ENCODE measurements around the gene UBXN10.

Gene UBXN10, protein sequence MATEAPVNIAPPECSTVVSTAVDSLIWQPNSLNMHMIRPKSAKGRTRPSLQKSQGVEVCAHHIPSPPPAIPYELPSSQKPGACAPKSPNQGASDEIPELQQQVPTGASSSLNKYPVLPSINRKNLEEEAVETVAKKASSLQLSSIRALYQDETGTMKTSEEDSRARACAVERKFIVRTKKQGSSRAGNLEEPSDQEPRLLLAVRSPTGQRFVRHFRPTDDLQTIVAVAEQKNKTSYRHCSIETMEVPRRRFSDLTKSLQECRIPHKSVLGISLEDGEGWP

DNA sequence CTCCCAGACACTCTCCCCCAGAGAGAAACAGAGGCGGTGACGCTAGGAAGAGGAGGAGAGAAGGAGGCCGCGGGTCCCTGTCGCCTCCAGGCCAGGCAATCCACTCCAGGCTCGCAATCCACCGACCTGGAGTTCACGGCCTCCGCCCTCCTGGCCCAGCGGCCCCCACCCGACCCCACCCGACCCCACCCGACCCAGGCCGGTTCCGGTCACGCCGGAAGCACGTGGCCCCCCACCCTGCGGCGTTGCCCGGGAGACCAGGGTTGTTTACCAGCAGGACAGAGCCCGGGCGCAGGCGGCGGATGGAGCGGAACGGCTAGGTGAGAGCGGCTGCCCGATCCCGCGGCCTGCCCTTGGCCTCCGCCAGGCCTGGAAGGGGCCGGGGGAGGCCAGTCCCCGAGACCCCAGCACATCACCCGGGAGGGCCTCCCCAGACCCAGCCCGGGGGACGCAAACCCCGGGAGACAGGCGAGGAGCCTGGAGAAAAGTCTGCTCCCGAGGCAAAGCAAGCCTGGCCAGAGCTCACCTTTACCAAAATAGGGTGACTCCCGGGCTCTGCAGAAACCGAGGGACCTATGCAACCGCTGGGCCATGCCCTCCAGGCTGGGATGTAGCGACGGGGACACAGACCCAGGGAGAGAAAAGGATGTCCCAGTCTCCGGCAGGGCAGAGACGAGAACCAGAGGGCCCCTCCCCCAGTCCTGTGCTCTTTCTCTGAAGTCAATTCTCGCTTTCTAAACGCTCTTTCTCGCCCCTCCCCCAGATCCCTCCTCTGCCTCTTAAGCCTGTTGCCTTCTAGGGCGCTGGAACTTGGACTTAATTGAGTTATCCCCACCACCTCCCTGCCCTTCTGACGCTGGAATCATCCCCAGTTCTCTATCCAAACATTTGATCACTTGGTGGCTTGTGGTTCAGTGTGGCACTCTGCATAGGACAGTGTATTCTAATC lies at the start of gene UBXN10, which contains the start of gene PLA2G2C:
Gene UBXN10, plus strand, starts transcription at position 263 of the 949 bp plus-strand sequence. CDS start 4,466 bp downstream, outside the sequence.
Gene PLA2G2C, minus strand, starts transcription at position 685 of the 949 bp plus-strand sequence. CDS start 9,155 bp downstream, outside the sequence.
- DNase-seq = peak in 1 of 2 experiments; percentile 15

DNA sequence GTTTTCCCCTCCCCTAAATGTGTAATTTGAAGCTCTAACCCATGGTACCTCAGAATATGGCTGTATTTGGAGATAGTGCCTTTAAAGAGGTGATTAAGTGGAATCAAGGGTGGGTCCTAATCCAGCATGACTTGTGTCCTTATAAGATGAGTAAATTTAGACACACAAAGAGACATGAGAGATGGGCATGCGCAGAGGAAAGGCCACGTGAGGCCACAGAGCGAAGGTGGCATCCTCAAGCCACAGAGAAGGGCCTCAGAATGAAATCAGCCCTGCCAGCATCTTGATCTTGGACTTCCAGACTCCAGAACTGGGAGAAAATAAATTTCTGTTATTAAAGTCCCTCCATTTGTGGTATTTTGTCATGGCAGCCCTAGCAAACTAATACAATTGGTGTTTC lies 49.6 kb upstream of the UBXN10 start:
- no peak for DNase-seq

DNA sequence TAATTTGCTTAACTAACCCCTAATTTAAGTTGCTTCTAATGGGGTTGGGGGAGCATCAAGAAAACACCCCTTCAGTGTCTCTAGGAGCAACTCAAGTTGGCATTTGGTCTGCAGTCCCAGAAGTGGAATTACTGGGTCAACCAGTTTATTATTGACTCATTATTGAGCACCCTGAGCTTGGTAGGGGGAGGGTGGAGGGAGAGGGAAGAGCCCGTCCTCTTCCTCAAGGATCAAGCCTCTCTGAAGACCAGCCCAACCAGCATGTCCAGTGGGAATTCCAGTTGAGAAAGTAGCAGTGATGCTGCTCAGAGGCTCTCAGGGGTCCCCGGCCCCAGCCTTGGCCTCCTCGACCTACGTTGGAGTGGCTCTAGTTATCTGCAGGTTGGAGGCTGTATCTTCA lies 48.8 kb upstream of the UBXN10 start:
- DNase-seq = no peak

GRCh38 chr1:20137604-20138003 lies 48.3 kb upstream of the UBXN10 start:
- no peak for DNase-seq

DNA sequence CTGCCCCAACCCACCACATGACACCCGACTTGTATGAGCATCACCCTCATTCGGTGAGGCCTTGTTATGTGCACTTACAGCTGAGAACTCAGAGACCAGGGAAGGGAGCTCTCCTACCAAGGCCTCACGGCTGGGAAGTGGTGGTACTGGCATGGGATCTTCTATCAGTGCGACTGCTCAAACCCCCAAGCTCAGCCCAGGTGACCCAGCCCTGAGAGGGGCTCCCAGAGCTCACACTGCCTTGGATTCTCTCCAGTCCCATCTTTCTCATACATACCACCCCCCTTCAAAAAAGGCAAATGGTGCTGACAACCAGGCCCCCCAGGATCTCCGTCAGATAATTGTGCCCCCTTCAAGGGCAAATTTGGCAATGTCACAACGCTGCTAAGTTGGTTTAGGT lies 47.5 kb upstream of the UBXN10 start:
- DNase-seq = no peak

GRCh38 chr1:20138961-20139550 lies 46.8 kb upstream of the UBXN10 start, which contains the start of gene PLA2G2F:
Gene PLA2G2F (plus strand): TSS chr1:20139323. CDS start chr1:20139428, 105 bp downstream.
- no peak for DNase-seq

DNA sequence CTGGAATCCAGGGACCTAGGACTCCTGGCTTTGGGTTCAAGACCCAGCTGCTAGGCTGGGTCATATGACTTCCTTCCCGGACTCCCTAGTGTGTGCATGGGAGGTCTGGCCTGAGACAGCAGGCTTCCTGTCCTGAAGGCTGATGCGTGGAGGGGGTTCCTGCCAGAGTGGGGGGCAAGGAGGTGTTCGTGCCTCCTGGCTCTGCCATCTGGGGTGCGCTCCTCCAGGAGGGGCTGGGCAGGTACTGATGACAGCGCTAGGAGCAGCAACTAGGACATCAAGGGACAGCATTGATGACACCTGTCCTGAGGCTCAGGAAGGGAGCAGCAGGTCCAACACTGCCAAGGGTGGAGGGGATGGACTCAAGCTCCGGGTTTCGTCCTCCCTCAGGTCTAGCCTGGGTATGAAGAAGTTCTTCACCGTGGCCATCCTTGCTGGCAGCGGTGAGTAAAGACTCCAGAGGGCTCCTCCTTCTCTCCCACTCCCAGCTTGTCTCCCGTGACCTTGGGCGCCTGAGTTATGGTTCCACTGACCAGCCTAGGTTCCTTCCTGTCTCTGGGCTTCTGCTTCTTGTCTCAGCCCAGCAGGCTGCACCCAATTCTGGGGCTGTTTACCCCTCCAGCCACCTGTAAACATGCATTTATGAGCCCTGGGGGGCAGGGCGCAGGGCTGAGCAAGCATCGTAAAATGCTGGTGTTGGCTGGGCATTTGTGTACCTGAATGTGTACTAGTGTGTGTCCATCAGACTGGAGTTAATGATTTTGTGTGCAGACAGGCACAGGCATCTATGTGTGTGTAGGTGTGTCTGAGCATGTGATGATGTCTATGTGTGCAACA lies 45.9 kb upstream of the UBXN10 start:
- DNase-seq = no peak

- DNase-seq = no peak
These were observed 44.9 kb upstream of the UBXN10 start for GRCh38 chr1:20141001-20141400.

DNA sequence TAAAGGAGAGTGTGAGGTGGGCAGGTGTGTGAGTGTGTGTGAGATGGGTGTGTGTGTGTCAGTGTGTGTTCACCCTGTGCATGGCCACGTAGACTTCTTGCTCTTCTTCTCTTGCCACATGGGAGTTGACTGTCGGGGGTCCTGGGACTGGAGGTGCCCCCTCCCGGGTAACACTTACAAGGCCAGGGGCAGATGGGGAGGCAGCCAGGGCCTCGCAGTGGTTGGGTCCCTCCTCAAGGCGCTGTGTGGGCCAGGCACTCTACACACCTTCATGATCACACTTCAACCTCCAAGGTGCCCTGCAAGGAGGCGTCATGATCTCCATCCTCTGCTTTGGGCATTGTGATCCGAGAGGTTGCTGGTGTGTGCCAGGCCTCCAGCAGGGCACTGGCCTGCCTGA lies 44.4 kb upstream of the UBXN10 start:
- DNase-seq = no peak

DNA sequence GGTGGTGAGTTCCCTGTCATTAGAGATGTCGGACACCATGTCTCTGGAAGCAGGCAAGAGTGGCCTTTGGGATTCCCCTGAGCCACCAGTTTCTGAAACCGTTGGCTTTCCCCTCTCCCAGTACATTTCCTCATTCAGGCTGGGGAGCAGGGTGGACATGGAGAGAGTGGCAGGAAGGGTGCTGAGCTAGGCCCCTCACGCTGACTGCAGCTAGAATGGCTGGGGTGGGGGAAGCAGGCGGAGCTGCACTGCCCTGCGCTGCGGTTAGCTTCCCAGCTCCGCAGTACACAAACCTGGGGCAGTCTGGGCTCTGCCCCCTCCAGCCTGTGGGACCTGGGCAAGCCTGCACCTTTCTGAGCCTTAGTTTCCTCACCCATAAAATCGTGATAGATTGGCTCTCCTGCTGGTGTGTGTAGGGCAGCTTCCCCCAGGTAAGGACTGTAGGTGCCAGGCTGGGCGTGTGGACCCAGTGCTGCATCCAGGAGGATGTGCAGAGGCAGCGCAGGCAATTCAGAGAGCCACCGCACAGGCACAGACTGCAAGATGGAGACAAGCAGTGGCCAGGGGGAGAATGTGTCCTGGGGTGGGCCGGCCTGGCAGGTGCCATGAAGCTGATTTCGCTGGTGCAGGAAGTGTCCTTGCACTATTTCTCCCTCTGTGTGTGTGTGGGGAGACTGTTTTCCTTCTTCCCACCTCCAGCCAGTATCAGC lies 43.7 kb upstream of the UBXN10 start:
- DNase-seq = no peak

DNA sequence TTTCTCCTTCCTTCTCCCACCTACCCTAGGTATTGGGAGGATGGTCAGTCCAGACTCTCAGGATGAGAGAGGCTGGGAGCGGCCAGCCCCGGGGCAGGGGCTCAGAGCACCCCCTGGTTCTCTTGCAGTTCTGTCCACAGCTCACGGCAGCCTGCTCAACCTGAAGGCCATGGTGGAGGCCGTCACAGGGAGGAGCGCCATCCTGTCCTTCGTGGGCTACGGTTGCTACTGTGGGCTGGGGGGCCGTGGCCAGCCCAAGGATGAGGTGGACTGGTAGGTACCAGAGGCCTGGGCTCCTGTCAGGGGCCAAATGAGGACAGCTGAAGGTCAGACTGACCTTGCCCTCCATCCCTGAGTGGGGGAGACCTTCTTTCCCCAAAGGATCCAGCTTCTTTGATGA lies 42.6 kb upstream of the UBXN10 start:
- DNase-seq = no peak

- DNase-seq = no peak
These were observed 41.9 kb upstream of the UBXN10 start for GRCh38 chr1:20143734-20144565.

DNA sequence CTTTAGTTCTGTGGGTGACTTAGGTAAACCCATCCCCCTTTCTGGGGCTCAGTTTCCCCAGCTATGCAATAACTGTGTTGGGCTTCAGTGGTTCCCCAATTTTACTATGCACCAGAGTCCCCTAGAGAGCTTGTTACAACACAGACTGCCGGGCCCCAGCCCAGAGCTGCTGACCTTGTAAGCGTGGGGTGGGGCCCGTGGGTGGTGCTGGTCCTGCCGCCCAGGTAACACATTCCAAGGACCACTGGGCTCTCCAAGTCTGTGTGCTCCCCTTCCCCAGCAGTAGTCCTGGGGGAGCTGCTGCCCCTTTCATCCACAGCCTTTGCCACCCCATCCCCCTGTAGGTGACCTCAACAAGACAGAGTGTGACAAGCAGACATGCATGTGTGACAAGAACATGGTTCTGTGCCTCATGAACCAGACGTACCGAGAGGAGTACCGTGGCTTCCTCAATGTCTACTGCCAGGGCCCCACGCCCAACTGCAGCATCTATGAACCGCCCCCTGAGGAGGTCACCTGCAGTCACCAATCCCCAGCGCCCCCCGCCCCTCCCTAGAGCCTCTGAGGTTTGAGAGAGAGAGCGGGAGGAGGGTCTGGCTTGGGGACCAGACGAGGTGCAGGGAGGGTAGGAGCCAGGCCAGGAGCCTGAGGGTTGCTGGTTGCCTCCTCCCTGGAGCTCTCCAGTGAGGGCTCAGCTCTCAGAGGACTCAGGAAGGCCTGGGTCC lies 37.9 kb upstream of the UBXN10 start:
- DNase-seq = no peak

DNA sequence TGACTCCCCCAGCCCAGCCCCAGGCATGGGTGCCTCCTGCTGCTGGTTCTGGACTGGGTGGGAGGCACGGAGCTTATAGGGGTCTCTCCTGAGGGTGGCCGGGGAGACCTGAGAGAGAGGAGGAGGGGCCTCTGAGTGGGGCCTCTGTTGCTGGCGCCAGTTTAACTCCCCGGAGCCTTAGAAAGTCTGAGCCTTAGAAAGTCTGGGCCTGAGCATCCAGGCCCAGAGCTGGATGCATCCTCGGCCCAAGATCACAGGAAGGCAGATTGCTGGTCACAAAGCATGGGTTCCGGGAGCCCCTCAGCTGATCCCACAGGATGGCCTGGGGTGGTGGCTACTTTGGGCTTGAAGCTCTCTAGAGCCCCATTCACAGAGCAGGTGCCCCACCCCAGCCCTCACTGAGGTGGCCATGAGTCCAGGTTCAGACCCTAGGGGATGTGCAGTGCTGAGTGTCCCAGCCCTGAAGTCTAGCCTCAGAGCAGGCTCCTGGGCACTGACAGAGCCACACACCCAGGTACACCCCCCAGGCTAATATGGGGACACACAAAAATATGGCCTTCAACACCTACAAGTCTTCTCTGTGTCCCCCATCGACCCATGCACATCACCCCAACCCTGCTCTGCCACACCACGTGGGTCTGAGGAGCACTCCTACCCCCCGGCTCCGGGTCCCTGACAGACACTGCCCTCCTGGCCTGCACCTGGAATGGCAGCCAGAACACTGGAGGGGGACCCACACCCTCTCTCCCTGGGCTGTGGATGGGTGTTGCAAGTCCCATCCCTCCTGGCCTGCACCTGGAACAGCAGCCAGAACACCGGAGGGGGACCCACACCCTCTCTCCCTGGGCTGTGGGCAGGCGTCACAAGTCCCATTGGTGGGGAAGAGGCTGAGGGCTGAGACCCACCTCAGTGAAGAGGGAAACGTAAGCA lies 37.1 kb upstream of the UBXN10 start:
- no peak for DNase-seq

DNA sequence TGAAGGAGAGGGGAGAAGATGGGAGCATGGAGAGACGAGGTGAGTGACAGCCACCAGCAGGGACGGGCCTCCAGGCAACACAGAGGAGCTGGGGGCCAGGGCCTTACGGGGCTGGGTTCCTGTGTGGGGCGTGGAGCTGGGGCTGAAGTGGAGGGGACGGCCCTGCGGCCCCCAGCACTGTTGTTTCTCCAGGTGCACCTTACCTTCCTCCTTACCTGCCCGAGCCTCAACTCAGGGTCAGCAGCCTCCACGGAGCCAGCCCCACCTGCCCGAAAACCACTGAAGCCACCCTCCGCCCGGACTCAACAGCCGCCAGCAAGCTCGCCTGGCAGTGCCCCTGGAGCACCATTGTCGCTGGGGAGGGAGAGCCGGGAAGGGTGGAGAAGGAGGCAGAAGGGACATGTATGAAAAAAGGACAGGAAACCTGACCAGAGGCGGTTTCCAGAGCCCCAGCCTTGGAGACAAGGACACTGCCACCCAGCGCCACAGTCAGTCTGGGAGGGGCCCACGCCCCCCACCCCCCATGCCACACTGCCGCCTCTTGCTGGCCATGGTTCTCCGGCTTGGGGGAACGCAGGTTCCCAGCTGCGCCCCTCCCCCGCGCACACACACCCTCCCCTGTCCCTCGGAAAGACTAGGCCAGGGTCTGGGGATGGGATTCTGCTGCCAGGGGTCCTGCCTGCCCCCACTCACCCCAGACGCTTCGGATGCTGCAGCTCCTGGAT lies 36.1 kb upstream of the UBXN10 start:
- DNase-seq = no peak

DNA sequence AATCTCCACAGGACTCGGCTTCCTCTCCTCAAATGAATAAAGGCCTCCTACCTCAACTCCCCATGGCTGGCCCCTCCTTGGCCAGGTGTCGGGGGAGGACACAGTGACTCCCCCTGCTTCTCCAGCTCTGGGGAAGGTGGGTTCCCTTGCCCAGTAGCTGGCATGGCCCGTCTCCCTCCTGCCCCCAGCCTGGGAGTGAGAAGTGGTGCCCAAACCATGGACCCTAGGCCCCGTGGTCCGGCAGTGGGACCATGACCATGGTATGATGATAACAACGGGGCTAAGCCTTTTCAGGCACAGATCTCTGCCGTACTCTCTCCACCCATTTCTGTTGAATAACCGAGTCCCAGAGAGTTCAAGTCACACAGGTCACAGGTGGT lies 35.6 kb upstream of the UBXN10 start:
- no peak for DNase-seq

- no peak for DNase-seq
These were observed 34.9 kb upstream of the UBXN10 start for GRCh38 chr1:20150969-20151368.

DNA sequence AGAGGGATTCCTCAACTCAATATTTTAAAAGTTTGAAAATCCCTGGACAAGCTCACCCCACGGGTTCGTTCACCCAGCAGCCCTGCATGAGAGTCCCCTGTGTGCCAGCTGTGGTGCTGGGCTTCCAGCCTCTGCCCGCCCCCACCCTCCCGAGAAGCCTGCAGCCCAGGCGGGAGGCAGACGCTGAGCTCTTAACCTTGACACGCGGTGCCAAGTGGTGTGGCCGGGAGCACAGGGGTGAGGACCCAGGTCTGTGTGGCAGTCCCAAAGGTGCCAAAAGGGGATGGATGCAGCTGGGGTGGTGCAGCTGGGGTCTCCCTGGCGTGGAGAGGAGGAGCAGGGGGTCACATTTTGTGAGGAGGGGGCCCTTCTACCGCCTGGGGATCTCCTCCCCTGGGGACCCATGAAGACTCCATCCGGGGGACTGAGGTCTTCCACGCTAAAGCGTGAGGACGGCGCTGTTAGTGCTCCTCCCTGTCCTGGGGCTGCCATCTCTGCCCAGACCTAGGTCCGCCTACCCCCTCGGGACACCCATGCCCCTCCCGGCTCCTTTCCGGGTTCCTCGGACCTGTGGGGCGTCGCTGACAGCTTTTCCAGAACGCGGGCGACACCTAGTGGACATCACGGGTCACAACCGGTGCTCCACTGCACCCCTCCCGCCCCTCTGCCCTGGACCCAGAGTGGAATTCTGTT lies 33.8 kb upstream of the UBXN10 start:
- DNase-seq = peak; percentile 34 to 51
